GM21515 (cell line): ENCODE measurements around the gene EVA1C.
A peak's percentile ranks its signal among the peaks of the same experiment; 100 is the strongest.
"Not testable (repeated sequence)": the region's sequence is repeated elsewhere in the genome, so short reads cannot be mapped to it uniquely, and the experiment has no call there.

ENCODE experiments used
- ATAC-seq: cut with Tn5 transposase; IDR thresholded peaks from one replicate; pipeline ENCODE4 v1.9.1; 2021; ENCODE audit not compliant: unreplicated experiment

The EVA1C gene

GRCh38 chr21:32389337-32390015 is 23.0 kb upstream of the EVA1C start:
- ATAC-seq: no peak

- ATAC-seq: not testable (repeated sequence)
These were observed 21.8 kb upstream of the EVA1C start for GRCh38 chr21:32390537-32391224.

GRCh38 chr21:32391755-32392154 is 20.8 kb upstream of the EVA1C start:
- ATAC-seq: no peak

GRCh38 chr21:32392299-32392879 is 20.1 kb upstream of the EVA1C start:
- no peak for ATAC-seq

- ATAC-seq: peak; percentile 89
These were observed 19.4 kb upstream of the EVA1C start, which contains the start of gene URB1 for GRCh38 chr21:32392880-32393676. Gene URB1 (minus strand): TSS chr21:32393012. CDS start chr21:32392910, 102 bp downstream.

GRCh38 chr21:32393677-32394001 is 18.9 kb upstream of the EVA1C start:
- no peak for ATAC-seq

- ATAC-seq: no peak
These were observed 9.2 kb upstream of the EVA1C start for GRCh38 chr21:32403201-32403777.

GRCh38 chr21:32406405-32406804 is 6.1 kb upstream of the EVA1C start:
- no peak for ATAC-seq

- no peak for ATAC-seq
These were observed 2.2 kb upstream of the EVA1C start for GRCh38 chr21:32410291-32410690.

GRCh38 chr21:32410916-32411315 is 1.6 kb upstream of the EVA1C start:
- no peak for ATAC-seq

GRCh38 chr21:32411350-32412161 is 950 bp upstream of the EVA1C start:
- ATAC-seq: no peak

GRCh38 chr21:32413015-32413504 is 554 bp downstream of the EVA1C start:
- no peak for ATAC-seq

- ATAC-seq: no peak
These were observed 1.4 kb downstream of the EVA1C start for GRCh38 chr21:32413697-32414578.

GRCh38 chr21:32414579-32415358 is 2.3 kb downstream of the EVA1C start:
- ATAC-seq: no peak

GRCh38 chr21:32415451-32416398 is 3.2 kb downstream of the EVA1C start:
- ATAC-seq: no peak

GRCh38 chr21:32418146-32418545 is 5.6 kb downstream of the EVA1C start:
- no peak for ATAC-seq

- ATAC-seq: no peak
These were observed 9.6 kb downstream of the EVA1C start for GRCh38 chr21:32422064-32422463.
